ENCODE results near the gene LRRC27. TPM values are rescaled to one million over a fixed set of nuclear protein-coding genes. Genes with fewer than 3 reads are reported as not detected.

The LRRC27 gene
- total RNA-seq, 1 donor from 2014 or later, result 22.8 TPM

- no peak for DNase-seq
Observed at GRCh38 chr10:132427006-132427771, 95.2 kb downstream of the LRRC27 start.

DNA sequence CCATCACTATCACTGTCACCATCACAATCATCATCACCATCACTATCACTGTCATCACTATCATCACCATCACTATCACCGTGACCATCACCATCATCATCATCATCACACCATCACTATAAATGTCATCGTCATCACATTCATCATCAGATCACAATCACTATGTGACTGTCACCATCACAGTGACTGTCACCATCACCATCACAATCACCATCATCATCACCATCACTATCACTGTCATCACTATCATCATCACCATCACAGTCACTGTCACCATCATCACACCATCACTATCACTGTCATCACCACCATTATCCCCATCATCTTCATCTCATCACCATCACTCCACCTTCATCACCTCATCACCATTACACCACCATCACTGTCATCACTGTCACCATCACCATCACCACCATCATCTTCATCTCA is 96.0 kb downstream of the LRRC27 start:
- DNase-seq, result no peak

DNA sequence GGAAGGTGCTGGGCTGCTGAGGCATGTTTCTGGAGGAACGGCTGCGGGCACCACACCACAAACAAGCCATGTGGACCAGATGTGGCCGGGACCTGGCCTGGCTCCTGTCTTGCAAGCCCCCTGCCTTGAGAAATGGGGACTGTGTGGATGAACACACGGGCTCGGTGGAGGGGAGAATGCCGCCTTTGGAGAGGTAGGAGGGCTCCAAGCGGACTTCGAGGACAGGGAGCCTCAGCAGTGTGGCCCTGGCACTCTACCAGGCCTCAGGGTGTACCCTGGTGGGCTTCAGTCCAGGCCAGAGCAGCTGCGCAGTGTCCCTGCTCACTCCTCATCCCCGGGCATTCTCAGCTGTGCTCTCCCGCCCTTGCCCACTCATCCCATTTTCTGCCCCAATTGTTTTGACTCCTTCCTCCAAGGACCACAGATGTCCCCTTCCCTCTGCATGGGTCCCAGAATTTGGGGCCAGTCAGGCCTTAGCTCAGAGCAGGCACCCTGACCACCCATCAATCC is 96.5 kb downstream of the LRRC27 start:
- DNase-seq, result no peak

Other genes with a start within 250 kb of the LRRC27 start
- gene DPYSL4, start 145.2 kb upstream of the LRRC27 start, total RNA-seq, result 40.6 TPM
- gene STK32C, start 24.2 kb upstream of the LRRC27 start, total RNA-seq, result 21.5 TPM
- 5.6 TPM for gene PWWP2B, start 65.0 kb downstream of the LRRC27 start, total RNA-seq
- 29.3 TPM for gene INPP5A, start 205.6 kb downstream of the LRRC27 start, total RNA-seq

Measured in occipital lobe (tissue), 2 donors.